Breast epithelium (tissue), 4 donors: ENCODE results near the gene COL9A2. TPM values are rescaled to one million over a fixed set of nuclear protein-coding genes. Genes with fewer than 3 reads are reported as not detected.

Source experiments
- DNase-seq, 2 donors: peaks; one replicate each; pipeline ENCODE4 v3.0.0-alpha.2; 2019; ENCODE audit warnings: low spot score in 2 of 2
- H3K27ac ChIP-seq, 2 donors: fragments of 200-600 bp; sonication (generic) in 1 of 2; one replicate each; pipeline ENCODE4 v1.5.1; 2016 to 2019; ENCODE audit warnings: mild to moderate bottlenecking in 1 of 2
- H3K27me3 ChIP-seq, 2 donors: fragments of 200-600 bp; sonication (generic) in 1 of 2; one replicate each; pipeline versions ENCODE4 v1.5.1 to v1.6.0; 2017 to 2019; ENCODE audit warnings: control low read depth in 1 of 2, mild to moderate bottlenecking in 1 of 2
- H3K36me3 ChIP-seq: fragments of 200-600 bp; one replicate; pipeline ENCODE4 v1.5.1; 2019
- H3K4me1 ChIP-seq, 2 donors: fragments of 200-600 bp; sonication (generic); one replicate each; pipeline ENCODE4 v1.5.1; 2016 to 2019; ENCODE audit warnings: control low read depth in 1 of 2
- H3K4me3 ChIP-seq, 3 donors: fragments of 200-600 bp; sonication (generic); 1 replicate in 2 of 3; 2 replicates in 1 of 3; pipeline ENCODE4 v1.5.1; 2016 to 2019; ENCODE audit warnings: mild to moderate bottlenecking in 3 of 3, moderate library complexity in 2 of 3
- H3K9me3 ChIP-seq, 2 donors: fragments of 200-600 bp; sonication (generic) in 1 of 2; one replicate each; pipeline ENCODE4 v1.5.1; 2016 to 2019; ENCODE audit warnings: control low read depth in 1 of 2
- CTCF ChIP-seq, 3 donors: fragments of 450-650 bp; IDR thresholded peaks; one replicate each; pipeline ENCODE4 v1.5.1; 2016 to 2017; ENCODE audit warnings: antibody characterized with exemption in 3 of 3, mild to moderate bottlenecking in 3 of 3, moderate library complexity in 3 of 3
- POLR2A ChIP-seq: fragments of 450-650 bp; IDR thresholded peaks from one replicate; pipeline ENCODE4 v1.6.1; 2016; ENCODE audit warnings: antibody characterized with exemption, mild to moderate bottlenecking, moderate library complexity
- POLR2AphosphoS5 ChIP-seq, 3 donors: sonication (generic); formaldehyde crosslinking; IDR thresholded peaks; one replicate each; pipeline ENCODE4 v1.6.1; 2017; ENCODE audit warnings: antibody characterized with exemption in 3 of 3
- intact Hi-C: fragments of 100-400 bp; cut with DNase I; formaldehyde crosslinking; loops from one replicate; pipeline ENCODE4 v1.15.1; 2023; ENCODE audit warnings: low total_unique reads
- total RNA-seq, 3 donors: library from RNA; depleted of rRNA; stranded (reverse); fragments of >200 nt; gene quantifications; one replicate each; pipeline ENCODE4 v1.1.0, GENCODE V29; 2016

The COL9A2 gene
- total RNA-seq, 3 donors from 2014 or later, result 1.4 to 22.0 (median 11.4) TPM

GRCh38 chr1:40274331-40274730 lies 42.8 kb downstream of the COL9A2 start:
- TF ChIP-seq POLR2AphosphoS5 (IDR thresholded peaks at IDR 0.05) (no peak), POLR2A (no peak), CTCF (IDR thresholded peaks at IDR 0.05) (no peak)
- Histone ChIP-seq H3K4me3 (no peak overlapping the region), H3K4me1 (no peaks in the 10 kb centered on the region), H3K27ac (no peak overlapping the region), H3K36me3 (peaks cover 6% of the 10 kb centered on the region), H3K27me3 (no peaks in the 10 kb centered on the region), H3K9me3 (no peaks in the 10 kb centered on the region)
- no peak for DNase-seq
- intact Hi-C loops, result no loop called here

- TF ChIP-seq POLR2AphosphoS5 (IDR thresholded peaks at IDR 0.05) (no peak), POLR2A (no peak), CTCF (IDR thresholded peaks at IDR 0.05) (no peak)
- peaks cover 8% of the 10 kb centered on the region for H3K36me3 ChIP-seq
- H3K27ac ChIP-seq, result no peak overlapping the region
- no peak overlapping the region for H3K4me3 ChIP-seq
- H3K9me3 ChIP-seq, result no peaks in the 10 kb centered on the region
- DNase-seq, result no peak
- no peaks in the 10 kb centered on the region for H3K27me3 ChIP-seq
- intact Hi-C loops, result no loop called here
- no peaks in the 10 kb centered on the region for H3K4me1 ChIP-seq
These were observed 43.4 kb downstream of the COL9A2 start for GRCh38 chr1:40273547-40274166.

GRCh38 chr1:40272653-40273213 lies 44.4 kb downstream of the COL9A2 start:
- peaks cover 8% of the 10 kb centered on the region for H3K36me3 ChIP-seq
- TF ChIP-seq CTCF (IDR thresholded peaks at IDR 0.05) (no peak), POLR2A (no peak), POLR2AphosphoS5 (IDR thresholded peaks at IDR 0.05) (no peak)

GRCh38 chr1:40270152-40270834 lies 46.8 kb downstream of the COL9A2 start:
- no peaks in the 10 kb centered on the region for H3K9me3 ChIP-seq
- H3K27ac ChIP-seq, result no peak overlapping the region
- intact Hi-C loops, result no loop called here
- no peak for DNase-seq
- H3K36me3 ChIP-seq, result peaks cover 8% of the 10 kb centered on the region
- no peaks in the 10 kb centered on the region for H3K4me1 ChIP-seq
- TF ChIP-seq CTCF (IDR thresholded peaks at IDR 0.05) (no peak), POLR2AphosphoS5 (IDR thresholded peaks at IDR 0.05) (no peak), POLR2A (no peak)
- H3K4me3 ChIP-seq, result no peak overlapping the region
- H3K27me3 ChIP-seq, result no peaks in the 10 kb centered on the region

More at GRCh38 chr1:40272653-40273213, 44.4 kb downstream of the COL9A2 start:
- Histone ChIP-seq H3K9me3 (no peaks in the 10 kb centered on the region), H3K4me1 (no peaks in the 10 kb centered on the region), H3K4me3 (no peak overlapping the region), H3K27ac (no peak overlapping the region), H3K27me3 (no peaks in the 10 kb centered on the region)
- DNase-seq, result no peak
- intact Hi-C loops, result no loop called here

- Histone ChIP-seq H3K36me3 (peaks cover 8% of the 10 kb centered on the region), H3K4me3 (no peak overlapping the region), H3K27ac (peak overlapping the region; percentile 63 to 66), H3K4me1 (no peaks in the 10 kb centered on the region), H3K27me3 (no peaks in the 10 kb centered on the region), H3K9me3 (no peaks in the 10 kb centered on the region)
- intact Hi-C loops, result no loop called here
- TF ChIP-seq POLR2A (no peak), CTCF (IDR thresholded peaks at IDR 0.05) (no peak), POLR2AphosphoS5 (IDR thresholded peaks at IDR 0.05) (no peak)
- no peak for DNase-seq
These were observed 48.9 kb downstream of the COL9A2 start for GRCh38 chr1:40268211-40268610.
